GM18861 (cell line): ENCODE results near the gene SLIT1.

Source experiments
- ATAC-seq: cut with Tn5 transposase; IDR thresholded peaks from one replicate; pipeline ENCODE4 v1.9.1; 2021; ENCODE audit not compliant: unreplicated experiment

SLIT1 gene

GRCh38 chr10:97174276-97174775, 11.4 kb downstream of the SLIT1 start:
- ATAC-seq: no peak

GRCh38 chr10:97173036-97173435, 12.7 kb downstream of the SLIT1 start:
- ATAC-seq: no peak

DNA sequence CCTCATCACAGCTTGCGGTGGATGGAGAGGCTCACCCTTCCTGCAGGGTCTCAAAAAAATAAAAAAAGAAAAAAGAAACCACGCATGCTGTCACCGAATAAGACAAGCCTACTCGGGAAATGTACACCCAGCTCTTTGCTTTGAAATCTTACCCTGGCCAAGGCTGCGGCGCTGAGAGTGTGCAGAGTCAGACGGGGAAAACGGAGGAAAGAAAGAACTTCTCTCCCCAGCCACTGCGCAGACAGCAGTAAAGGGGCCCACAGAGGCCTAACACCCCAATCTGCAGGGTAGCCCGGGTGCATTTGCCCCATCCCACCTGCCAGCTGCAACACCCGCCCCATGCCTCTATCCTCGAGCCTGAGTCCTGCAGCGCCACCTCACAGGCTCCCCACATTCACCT, 14.8 kb downstream of the SLIT1 start:
- no peak for ATAC-seq

GRCh38 chr10:97169911-97170693, 15.7 kb downstream of the SLIT1 start:
- no peak for ATAC-seq

- no peak for ATAC-seq
These were observed 16.7 kb downstream of the SLIT1 start for GRCh38 chr10:97169063-97169462.

DNA sequence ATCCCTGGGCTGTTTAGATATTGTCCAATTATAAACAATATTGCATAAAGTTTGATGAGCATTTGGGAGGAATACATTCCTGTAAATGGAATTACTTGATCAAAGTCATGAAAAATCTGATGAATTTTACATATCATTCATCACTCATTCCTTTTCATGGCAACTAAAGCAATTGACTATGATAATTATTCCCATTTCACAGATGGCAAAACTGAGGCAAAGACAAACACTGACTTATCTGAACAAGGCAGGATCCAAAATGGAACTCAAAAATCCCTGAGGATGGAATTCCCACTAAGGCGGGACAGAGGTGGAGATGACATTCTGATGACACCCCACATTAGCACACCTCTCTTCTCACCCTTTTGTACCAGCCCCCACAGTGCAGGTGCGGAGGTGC, 17.1 kb downstream of the SLIT1 start:
- ATAC-seq: no peak

GRCh38 chr10:97165499-97165898, 20.3 kb downstream of the SLIT1 start:
- no peak for ATAC-seq

- no peak for ATAC-seq
These were observed 21.8 kb downstream of the SLIT1 start for GRCh38 chr10:97163781-97164501.

DNA sequence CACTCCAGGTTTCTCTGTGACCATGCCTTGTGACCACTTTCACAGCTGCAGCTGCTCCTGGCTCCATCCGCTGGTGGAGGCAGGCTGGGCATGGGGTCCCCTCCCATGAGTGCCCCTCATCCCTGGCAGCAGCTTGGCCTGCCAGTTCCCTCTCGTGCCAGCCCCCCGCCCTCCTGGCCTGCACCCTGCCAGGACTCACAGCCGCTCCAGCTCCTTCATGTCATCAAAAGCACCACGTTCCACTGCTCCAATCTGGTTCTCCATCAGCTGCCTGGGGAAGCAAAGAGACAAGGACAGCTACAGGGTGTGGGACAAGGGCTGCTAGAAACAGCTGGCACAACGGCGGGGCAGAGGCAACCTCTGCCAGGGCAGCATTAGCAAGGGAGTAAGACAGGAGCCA, 22.6 kb downstream of the SLIT1 start:
- ATAC-seq: no peak

DNA sequence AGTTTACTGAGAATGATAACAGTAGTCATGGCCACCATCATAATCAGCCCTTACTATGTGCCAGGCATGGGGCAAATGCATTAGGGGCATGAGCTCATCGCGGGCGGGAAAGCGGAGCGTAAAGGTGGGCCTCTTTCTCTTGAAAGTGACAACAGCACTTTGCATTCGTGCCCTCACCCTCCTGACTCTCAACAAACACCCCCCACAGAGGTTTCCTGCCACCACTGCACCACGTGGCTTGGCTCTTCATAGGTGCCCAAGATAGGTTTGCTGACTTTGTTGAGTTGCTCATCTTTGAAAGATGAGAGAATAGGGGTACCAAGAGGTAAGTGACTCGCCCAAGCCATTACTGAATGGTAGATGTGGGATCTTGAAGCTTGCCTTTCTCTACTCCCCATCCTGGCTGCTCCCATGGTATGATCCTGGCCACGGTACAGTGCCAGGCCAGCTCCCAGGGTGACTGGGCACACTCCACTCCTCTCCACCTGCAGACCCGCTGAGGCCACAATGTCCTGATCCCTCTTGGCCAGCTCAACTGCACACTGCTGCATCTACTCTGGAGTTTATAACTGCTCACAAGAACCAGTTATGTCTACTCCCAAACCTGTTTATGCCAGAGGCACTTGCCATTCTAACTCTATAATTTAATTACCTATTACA, 26.0 kb downstream of the SLIT1 start:
- ATAC-seq: no peak

DNA sequence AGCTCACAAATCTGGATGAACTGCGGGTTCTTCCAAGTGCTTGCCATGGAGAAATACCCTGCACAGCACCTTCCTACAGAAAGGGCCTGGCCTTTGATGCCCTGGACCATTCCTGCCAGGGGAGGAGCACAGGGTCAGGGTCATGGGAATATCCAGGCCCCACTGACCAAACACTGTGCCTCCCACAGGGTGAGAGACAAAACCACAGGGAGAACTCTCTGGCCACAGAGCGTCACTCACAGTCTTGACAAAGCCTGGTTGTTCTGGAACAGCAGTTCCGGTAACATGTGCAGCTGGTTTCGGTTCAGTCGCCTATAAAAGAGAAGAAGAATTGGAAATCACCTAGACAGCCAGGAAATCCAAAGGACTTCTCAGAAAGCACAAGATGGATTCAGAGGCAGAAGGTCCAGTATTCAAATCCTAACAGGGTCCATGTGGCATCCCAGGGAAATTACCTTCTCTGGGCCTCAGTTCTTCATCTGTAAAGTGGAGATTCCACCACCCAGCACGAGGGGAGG, 28.1 kb downstream of the SLIT1 start:
- ATAC-seq: no peak

- no peak for ATAC-seq
These were observed 31.0 kb downstream of the SLIT1 start for GRCh38 chr10:97154781-97155180.

DNA sequence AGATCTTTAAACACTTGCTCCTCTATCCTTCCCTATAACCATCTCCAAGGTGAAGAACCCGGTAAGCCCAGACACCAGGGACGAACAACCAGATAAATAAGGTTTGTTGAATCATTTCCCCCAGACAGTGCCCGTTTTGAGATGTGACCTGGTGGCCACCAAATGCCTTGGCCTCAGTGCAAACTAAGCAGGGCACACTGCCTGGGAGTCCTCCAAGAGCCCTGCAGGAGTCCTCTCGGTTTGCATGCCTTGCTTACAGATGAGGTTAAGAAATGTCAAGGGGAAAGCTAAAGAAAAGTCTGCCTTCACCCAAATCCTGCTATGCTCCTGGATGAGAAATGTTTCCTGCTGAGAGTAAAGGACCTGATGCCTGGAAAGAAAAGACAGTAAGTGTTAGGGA, 31.6 kb downstream of the SLIT1 start:
- no peak for ATAC-seq

DNA sequence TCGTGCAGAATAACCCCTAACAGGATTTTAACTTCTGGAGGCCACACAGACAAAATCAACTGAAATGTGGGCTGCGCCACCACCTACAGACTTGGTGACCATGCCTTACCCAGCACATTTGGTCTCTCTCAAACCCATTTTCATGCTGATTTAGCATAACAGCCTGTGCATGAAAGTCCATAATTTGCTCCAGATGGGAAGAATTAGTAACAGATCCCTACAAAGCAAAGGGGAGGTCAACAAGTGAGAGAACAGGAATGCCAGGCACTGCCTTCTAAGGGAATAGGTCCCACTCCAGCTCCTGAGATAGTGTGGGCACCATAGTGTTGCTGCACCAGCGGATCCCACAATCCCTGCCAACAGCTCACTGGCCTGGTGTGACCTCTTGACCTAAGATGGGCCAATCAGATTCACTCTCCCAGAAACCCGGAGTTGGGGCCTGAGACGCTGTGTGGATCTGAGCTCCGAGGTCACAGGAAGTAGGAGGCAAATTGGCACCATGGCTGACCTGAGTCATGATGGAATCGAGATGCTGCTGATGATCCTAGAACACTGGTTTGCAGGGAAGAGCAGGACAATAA, 32.4 kb downstream of the SLIT1 start:
- no peak for ATAC-seq

DNA sequence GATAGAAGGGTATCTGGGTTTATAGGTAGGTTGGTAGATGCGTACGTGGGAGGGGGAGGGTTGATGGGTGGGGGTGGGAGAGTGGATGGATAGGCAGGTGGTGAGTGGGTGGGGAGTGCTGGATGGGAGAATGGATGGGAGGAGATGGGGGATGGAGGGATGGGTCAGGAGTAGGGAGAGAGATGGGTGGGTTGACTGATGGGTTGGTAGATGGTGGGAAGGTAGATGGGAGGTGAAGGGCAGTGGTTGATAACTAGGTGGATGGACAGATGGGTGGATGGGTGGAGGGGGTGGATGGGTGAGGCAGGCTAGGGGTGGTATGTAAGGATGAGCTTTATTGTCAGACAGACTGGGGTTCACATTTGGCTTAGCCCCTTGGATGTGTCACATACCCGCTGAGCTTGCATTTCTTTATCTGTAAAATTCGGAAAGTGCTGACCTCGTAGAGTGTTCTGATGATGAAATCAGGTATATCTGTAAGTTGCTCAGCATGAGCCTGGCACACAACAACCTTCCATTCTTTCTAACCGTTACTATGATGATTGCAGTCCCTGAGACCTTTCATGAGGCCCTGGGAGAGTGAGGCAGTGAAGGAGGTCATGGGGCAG, 34.3 kb downstream of the SLIT1 start:
- no peak for ATAC-seq

DNA sequence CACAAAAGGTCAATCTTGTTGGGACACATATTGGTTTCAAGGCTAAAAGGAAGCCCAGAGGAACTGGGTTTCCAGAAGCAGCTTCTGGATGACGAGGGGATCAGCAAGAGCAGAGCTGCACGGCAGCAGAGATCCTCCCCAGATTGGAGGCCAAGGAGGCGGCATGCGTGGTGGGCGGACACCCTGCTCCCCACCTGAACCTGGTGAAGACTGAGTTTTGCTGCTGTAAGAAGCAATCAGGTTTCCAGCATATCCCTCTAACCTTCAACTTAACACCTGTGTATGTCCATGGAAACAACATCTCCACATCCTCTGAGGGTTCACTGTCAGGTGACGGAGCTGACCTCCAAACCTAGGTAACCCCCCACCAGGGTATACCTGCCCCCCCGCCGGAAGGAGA, 35.1 kb downstream of the SLIT1 start:
- ATAC-seq: no peak

GRCh38 chr10:97150013-97150595, 35.7 kb downstream of the SLIT1 start:
- ATAC-seq: no peak

- no peak for ATAC-seq
These were observed 36.7 kb downstream of the SLIT1 start for GRCh38 chr10:97149079-97149531.

DNA sequence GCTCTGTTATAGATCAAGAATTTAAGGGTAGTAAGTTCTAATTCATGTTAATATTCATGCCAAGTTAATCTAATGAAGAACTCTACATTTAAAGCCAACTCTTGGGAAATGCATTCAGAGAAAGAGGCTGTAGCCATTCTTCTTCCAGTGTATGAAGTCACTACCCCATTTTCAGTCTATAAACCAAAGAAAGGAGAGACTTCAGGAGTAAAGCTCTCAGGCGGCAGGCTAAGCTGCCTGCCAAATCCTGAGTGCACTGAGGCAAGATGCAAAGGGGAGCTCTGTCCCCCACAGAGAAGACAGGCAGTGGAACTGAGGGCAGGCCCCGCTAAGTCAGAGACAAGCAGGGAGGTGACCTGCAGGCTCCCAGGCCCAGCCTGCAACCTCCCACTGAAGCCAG, 41.5 kb downstream of the SLIT1 start:
- no peak for ATAC-seq

DNA sequence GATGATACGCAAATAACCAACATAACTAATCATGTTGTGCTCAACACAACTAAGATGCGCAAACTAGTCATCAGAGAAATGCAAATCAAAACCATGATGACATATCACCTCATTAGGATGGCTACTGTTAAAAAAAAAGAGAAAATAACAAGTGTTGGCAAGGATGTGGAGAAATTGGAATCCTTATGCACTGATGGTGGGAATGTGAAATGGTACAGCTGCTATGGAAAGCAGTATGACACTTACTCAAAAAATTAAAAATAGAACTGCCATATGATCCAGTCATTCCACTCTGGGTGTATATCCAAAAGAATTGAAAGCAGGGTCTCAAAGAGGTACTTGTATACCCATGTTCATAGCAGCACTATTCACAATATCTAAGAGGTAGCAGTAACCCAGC, 42.9 kb downstream of the SLIT1 start:
- ATAC-seq: no peak
